Activated naive CD4-positive, alpha-beta T cell treated with anti-CD3 and anti-CD28 coated beads, Interleukin-2, amount 50 U/mL, for 16 hours (primary cell): ENCODE data around the gene TDRD12.
"Not testable (repeated sequence)": the region's sequence is repeated elsewhere in the genome, so short reads cannot be mapped to it uniquely, and the experiment has no call there.

ENCODE experiments used
- DNase-seq: peaks from one replicate; pipeline ENCODE4 v3.0.0-alpha.2; 2020

Gene TDRD12

DNA sequence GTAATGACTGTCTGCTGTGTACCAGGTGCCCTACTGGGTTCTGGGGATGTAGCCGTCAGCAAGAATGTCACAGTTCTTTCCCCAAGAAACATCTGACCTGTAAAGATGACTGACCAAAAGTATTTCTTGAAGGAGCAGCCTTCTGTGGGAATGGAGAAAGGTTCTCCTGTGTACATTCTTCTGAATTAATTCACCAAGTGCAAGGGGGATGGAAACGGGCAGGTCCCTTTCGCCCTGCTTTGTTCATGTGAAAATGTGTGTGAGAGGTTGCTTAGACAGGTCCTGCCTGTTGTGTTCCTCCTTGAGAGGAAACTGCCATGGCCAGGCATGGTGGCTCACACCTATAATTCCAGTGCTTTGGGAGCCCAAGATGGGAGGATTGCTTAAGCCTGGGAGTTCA, 93.0 kb downstream of the TDRD12 start:
- DNase-seq: no peak

DNA sequence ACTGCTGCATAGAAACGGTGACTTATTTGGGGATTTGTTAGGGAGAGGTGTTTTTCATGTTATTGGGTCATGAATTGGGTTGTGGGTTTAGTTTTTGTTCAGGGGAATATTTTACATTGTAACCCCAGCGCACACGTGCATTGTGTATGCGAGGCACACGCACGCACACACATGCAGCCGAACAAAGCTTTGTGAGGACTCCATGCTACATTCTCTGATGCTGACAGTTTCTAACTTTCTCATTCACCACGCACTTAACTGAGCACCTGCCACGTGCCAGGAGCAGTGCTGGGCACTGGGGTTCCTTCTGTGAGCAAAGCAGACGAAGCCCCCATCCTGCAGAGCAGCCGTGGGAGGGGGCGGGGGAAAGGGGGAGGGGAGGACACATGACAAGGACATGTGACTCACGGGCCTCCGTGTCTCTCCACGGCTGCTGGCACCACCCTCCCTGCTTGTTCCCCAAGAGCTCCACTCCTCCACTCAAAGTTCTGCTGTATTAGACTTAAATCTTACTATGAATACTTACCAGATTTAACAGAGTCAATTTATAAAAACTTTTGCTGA, 94.4 kb downstream of the TDRD12 start:
- no peak for DNase-seq

DNA sequence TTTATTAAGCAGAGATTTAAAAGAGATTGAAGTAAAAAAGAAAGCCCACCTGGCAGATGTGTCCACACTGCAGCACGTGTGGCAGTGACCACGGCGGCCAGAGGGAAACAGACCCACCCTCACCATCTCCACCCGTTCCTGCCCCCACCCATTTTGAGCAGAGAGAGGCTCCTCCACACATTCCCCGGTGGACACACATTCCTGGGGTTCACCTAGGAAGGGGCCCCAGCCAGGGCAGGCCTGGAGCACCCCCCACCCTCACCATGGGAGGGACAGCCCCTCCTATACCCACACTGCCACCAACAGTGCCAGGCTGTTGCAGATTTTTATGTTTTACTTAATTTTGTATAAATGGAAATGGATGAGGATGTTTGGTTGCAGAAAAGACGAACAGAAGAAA, 95.1 kb downstream of the TDRD12 start:
- DNase-seq: no peak

DNA sequence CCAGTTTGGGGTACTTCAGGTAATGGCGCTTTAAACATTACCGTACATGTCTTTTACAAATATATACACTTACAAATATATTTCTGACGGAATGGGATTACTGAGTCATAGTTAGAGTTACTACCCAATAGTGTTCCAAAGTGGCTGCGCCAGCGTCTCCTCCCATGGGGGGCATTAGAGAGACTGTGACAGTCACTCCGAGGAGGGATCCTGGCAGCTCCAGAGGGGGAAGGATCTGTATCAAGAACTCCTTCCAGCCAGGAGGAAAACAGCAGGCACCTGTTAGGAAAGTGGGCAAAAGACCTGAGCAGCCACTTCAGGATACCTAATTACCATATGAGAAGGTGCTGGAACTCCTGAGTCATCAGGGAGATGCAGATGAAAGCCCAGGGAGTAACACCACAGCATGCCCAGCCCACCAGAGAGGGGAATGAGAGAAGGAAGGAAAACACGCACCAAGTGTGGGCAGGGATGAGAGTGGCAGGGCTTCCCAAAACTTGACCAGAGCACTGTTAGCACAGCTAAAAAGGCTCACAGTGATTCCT, 97.1 kb downstream of the TDRD12 start:
- no peak for DNase-seq

DNA sequence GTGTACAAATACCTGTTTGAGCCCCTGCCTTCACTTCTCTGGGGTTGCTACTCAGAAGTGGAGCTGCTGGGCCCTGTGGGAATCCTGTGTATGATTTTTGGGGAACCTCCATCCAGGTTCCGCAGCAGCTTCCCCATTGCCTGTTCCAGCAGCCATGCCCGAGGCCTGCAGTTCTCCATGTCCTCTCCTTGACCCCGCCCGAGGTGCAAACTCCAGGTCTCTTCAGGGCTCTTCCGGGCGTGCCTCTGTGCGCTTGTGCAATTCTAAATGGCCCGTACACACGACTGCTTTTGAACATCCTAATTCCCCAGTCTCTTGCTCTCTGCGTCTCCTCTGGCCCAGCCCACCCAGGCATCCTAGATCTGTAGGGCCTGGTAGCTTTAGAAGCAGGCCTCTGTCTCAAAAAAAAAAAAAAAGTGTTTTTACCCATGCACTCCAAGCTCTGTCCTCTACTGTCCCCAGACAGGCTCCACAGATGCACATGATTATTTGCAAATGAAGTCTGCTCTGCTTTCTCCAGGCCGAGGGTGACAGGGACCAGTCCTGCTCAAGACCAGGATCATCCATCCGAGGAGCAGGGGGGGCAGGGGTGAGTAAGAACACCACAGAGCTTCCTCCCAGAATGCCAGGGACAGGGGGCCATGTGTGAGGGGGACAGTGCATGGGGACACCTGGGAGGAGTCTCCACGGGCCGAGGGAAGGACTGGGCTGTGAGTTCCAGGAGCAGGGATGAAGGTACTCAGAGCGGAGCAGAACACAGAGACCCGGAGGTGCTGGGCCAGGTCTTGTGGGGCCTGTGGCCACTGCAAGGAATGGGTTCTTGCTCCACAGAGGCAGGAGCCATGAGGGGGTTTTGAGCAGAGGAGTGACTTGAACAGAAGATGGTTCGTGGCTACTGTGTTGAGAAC, 98.3 kb downstream of the TDRD12 start:
- DNase-seq: no peak

DNA sequence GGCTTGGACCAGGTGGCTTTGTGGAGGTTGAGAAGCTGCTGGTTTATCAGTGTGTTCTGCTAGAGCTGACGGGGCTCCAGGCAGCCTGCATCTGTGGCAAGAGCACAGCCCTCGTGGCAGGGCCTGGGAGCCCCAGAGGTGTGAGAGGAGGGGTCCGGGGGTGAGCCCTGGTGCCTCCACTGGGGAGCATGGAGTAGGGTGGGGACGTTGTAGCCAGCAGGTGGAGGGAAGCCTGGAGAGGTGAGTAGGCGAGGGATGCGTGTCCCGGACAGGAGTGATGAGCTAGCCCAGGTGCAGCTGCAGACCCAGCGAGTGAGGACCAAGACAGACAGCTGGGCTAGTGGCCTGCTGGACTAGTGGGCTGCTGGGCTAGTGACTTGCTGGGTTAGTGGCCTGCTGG, 99.0 kb downstream of the TDRD12 start:
- DNase-seq: no peak

DNA sequence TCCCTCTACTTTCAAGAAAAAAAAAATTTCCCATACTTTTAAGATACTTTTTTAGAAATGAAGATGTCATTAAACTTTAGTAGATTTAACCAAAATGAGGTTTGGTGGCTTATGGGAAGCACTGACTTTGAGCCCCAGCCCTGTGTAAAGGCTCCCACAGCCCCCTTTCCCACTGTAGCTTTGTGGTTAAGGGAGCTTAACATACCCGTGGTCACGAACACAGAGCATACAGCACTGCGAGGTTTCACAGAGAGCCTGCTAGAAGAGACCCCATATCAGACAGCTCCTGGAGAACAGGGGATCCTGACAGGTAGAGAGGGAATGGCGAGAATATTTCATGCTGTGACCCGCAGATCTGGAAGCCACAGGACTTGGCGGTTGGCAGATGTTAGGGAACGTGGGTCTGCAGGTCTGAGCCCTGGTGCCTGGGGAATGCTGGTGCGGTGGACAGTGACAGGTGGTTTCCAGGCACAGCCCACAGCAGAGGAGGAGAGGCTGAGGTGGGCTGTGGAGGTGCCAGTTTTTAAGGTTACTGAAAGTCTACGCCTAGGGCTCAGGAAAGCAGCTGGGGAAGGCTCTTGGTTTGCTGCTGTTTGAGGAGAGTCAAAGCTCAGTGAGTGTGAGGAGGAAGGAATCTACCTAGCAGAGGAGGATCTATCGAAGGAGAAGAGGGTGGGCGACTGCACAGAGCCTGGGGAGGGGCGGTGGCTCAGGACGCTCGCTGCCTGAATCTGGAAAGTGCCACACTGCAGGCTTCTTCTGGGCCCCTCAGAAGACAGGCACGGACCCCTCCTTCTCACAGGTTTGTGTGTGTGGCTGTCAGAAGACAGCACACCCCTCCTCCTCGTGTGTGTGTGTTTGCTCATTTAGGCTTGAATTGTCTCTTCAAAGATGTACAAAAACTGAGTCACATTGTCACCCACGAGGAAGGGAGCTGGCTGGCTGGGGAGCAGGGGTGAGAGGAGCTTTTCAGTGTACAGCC, 100.1 kb downstream of the TDRD12 start:
- no peak for DNase-seq

DNA sequence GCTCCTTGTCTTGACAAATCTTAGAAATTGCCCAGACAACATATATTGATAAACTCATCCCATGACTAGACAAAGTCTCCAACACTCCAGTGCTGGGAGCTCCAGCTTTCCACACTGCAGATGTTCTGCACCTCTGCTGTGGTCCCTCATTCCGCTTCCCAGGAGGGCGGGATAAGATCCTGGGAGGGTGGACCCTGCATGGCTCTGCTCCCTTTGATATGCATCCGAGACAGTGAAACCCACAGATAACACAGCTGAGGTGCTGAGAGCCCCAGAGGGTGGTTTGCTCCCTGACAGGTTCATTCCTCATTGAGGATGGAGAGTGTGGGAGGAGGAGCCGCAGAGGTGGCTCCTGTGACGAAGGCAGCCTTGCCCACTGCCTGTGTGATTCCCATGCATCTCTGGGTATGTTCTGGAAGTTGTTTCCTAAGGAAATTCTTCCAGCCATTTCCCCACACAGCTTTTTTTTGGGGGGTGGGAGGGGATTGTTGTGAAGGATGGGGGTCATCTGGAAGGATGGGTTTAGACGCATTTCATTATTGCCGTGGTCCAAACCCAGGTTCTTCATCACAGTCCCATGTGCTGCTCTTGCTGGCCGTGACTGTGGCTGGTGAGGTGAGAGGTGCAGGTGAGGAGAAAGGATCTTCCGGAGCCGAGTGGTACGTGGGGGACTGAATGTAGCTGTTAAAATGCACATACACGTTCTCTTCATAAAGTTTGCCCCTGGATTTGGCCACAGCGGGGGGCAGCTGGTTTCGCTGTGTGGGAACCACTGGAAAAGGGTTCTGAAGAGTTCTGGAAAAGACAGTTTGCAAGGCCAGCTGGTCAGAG, 103.6 kb downstream of the TDRD12 start:
- no peak for DNase-seq

DNA sequence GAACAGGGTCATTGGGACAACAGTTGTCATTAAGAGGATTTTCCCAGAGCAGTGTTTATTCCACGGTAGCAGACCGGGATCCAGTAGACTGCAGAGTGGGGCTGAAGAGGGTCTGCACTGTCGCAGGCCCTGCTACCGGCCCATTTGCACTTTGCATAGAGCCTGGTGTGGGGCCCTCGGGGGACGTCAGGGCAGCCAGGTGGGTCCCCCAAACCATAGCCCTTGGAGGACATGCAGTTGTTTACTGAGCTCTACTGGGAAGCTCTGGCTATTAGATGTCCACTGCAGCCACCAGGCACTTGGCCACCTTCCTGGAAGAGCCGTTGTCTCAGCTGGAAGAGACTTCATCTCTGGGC, 104.2 kb downstream of the TDRD12 start:
- no peak for DNase-seq

DNA sequence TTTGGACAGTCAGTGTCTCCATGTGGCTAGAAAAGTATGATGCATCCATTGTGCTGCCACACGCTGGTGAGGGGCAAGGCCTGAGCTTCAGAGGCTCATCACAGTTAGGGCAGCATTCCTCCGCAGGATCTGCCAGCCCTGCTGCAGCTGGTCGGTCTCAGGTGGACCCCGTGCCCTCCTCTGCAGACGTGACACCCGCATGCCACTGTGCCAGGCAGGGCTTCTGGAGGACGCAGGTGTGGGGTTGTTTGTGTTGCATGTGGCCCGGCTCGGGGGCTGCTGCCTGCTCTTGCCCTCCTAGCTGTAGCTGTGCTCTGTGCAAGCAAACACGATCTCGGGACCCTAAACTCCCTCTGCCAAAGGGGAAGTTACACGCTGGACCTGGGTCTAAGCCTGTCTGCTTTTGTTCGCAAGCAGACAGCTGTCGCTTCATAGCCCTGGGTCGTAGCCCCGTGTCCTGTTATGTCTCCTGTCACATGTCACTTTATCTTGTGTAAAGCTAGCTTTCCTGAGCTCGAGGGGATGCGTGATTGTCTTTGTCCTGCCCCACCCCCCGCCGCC, 104.7 kb downstream of the TDRD12 start:
- no peak for DNase-seq

DNA sequence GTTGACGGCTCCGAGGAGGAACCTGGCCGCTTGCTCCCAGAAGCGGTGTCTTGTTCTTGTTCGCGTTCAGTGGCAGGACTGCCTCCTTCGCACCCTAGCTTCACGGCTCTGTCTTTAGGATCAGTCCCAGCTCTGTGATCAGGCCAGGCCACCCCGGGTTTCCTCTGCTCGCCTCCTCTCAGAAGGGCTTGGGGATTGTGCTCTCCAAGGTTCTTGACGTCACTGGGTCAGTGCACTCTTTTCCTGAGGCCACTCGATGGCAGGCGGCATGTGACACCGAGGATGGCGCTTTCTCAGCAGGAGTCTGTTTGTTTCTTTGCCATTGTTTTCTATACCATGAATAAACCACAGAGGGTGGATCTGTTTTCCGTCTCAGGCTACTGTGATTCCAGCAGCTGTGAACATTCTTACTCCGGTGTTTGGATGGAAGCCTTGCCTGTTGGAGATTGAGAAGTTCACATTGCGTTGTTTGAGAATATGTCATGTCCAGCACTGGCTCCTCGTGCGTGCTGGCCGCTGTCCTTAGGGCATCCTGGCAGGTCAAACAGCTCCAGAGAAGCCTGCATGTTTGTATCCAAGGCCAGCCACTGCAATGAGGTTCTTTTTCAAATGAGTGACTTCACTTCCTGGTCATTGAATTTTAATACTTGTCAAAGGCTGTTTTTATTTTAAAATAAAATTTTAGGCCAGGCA, 105.5 kb downstream of the TDRD12 start:
- DNase-seq: no peak

DNA sequence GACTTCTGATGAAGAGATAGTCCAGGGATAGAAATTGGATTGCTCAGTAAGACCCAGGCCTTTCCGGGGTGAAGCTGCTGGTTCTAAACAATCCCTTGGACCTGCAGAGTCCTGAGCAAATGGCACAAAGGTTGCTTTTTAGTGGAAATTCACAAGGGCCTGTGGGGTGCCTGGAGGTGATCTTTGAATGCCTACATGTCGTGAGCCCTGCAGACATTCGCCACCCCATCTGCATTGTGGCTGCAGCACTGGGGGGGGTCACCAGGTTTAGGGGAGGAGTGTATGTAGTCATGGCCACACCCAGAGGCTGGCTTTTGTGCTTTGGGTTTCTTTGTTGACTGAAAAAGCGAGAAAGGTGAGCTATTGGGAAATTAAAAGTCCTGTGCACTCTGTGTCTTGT, 108.6 kb downstream of the TDRD12 start:
- DNase-seq: no peak

DNA sequence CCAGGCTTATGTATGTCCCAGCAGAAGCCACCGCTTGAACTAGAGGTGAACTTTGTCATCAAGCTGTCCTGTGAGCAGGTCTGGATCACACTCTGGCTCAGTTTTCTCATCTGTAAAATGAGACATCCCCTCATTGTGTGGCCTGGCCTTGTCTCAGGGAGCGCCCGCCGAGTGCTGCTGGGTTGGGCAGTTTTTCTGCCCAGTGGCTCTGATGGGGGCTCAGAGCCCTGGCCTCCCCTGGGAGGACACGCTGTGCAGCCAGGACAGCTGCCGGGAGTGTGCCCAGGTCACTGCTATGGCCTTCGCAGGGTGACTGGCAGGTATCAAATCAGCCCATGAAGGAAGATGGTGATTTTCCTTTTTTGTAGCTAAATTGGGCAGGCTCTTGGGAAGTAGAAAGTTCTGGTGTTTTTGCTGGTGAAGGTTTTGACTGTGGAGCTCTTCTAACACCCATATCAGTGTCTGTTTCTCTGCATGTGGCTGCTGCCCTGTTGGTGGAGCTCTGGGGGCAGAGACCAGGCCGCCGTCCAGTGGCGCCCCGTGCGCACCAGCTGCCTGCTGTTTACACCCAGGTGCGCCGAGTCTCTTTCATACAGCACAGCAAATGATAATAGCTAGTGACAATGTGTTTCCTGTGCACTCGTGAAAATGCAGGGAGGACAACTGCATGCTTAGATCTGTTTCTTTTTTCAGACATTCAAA, 109.2 kb downstream of the TDRD12 start:
- no peak for DNase-seq

DNA sequence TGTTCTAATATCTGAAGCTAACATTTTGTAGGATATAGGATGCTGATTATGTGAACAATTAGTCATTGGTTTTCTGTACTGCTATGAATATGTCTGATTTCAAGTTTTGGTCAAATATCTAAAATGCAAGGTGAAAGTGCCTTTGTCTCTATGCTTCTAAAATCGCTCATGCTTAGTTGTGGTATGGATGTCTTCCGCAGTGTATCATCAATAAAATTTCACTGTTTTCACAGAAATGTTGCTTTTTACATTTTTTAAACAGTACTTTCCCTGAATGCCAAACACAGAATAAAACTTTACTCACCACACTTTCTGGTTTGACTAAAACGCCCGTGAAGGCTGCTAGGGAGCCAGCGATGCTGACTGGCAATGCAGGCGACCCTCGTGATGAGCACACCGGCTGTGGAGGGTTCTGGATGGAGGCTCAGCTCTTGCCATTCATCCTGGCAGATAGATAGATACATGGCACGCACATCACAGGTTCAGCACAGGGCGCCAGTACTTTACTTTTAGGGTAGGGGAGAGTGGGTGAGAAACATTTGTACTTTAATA, 109.9 kb downstream of the TDRD12 start:
- no peak for DNase-seq

DNA sequence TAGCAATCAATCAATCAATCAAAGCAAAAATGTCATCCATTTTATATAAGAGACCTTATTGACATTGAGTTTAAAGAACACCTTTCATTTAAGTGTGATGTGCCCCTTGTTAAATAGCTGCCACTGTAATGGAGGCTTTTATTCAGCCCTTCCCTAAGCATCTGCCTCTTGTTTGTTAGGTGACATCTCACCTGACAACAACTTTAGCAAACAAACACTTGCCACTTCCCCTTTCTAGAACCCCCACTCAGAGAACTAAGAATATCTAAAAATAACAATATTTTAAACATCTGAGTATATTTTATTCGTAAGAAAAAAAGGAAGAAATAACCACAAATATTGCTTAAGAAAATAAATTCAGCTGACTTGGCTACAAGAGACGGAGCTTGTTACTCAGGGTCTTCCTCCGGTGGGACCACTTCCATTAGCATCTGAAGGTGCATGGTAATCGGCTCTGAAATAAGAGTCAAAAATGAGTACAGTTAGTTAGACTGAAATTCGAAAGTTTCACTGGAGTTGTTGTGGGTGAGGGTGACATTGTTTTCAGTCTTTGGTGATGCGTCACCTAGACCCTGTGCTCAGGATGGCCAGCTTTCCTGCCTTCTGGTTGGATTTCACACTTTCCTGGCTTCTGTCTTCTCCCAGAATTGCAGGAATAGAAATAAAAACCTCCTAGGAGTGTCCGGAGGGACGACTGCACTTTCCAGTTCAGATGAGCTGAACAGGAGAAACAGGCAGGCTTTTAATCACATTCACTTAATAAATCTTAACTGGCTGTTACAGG, 110.9 kb downstream of the TDRD12 start:
- DNase-seq: no peak

DNA sequence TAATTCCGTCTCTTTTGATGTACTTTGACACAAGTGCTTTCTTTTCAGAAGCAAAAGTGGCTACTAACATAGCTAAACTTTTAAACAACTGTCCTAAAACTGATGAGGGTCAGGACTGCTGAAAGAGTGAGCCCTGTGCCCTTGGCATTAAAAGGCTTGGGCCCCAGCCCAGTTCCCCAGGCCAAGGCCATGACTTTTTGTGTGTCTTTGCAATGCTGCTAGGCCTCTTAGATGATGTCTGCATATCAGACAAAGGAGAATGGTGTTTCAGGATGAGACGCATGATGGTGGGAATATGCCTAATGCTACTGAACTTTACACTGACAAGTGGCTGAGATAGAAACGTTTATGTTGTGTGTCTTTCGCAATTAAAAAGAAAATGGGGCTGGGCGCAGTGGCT, 112.0 kb downstream of the TDRD12 start:
- no peak for DNase-seq

DNA sequence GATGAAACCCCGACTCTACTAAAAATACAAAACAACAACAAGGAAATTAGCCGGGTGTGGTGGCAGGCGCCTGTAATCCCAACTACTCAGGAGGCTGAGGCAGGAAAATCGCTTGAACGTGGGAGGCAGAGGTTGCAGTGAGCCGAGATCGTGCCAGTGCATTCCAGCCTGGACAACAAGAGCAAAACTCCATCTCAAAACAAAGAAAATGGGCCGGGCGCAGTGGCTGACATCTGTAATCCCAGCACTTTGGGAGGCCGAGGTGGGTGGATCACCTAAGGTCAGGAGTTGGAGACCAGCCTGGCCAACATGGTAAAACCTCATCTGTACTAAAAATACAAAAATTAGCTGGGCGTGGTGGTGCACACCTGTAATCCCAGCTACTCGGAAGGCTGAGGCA, 112.5 kb downstream of the TDRD12 start:
- not testable (repeated sequence) for DNase-seq

DNA sequence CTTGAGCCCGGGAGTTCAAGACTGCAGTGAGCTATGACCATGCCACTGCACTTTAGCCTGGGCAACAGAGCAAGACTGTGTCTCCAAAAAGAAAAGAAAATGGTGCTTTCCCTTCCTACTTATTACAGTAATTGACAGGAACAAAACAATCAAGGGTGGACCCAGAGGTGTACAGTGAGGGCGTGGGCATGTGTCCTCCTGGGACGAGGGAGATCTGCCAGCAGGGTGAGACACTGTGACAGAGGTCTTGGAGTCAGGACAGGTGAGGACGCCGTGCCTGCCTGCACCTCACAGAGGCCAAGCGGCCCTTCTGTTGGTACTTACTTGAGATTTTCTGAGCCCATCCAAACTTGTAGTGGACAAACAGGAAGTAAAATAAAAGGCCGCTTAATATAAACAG, 113.3 kb downstream of the TDRD12 start:
- DNase-seq: not testable (repeated sequence)

DNA sequence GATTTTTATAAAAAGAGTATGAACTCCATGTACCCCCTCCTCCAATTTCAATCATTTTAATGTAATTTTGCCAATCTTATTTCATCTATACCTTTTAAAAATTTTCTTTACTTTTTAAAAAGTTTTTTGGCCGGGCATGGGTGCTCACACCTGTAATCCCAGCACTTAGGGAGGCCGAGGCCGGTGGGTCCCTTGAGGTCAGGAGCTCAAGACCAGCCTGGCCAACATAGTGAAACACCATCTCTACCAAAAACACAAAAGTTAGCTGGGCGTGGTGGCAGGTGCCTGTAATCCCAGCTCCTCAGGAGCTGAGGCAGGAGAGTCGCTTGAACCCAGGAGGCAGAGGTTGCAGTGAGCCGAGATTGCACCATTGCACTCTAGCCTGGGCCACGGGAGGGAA, 113.8 kb downstream of the TDRD12 start:
- DNase-seq: not testable (repeated sequence)

DNA sequence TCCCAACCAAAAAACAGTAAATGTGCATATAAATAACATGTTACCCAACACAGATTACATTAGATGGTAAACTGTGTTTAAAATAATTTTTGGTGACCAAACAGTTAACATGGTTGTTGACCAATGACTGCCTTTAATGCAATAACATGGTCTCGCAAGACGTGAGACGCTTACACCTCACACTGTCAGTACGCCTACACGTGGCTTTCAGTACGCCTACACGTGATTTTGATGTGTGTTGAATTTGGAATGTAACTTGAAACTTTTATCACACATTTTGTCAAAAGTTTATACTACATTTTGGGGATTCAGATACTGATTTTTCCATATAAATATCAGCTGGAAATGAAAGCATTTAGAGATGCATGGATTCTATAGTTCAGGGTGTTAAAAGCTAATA, 118.0 kb downstream of the TDRD12 start:
- DNase-seq: no peak
